IMR-90 (cell line): ENCODE measurements around the gene RORB. TPM values are rescaled to one million over a fixed set of nuclear protein-coding genes. Genes with fewer than 3 reads are reported as not detected.

ENCODE experiments used
- ATAC-seq: fragments of 200-7000 bp; cut with Tn5 transposase; 2 replicates; pipeline ENCODE4 v1.9.1; 2020; ENCODE audit warnings: low read depth, mild to moderate bottlenecking, moderate library complexity
- BruUV-seq: library from RNA; stranded (reverse); fragments of 400-500 nt; replicated peaks from 2 replicates; lab custom pipeline; 2021; lab: Mats Ljungman, UMichigan
- CTCF ChIA-PET: fragments of 300-600 bp; formaldehyde crosslinking; extraction: SDS; loops from one replicate; lab custom pipeline; 2021; ENCODE audit warnings: antibody characterized with exemption; lab: Yijun Ruan, JAX
- POLR2A ChIA-PET: fragments of 300-600 bp; sonication (Branson Sonifier 250); formaldehyde crosslinking; loops from one replicate; lab custom pipeline; 2022; ENCODE audit warnings: antibody characterized with exemption; ENCODE audit not compliant: unreplicated experiment; lab: Charles Lee
- DNase-seq: peaks from one replicate; pipeline ENCODE4 v3.0.0; 2013
- H2AFZ ChIP-seq: replicated peaks from 2 replicates; pipeline ENCODE3; 2013; ENCODE audit warnings: low read length, mild to moderate bottlenecking; ENCODE audit not compliant: poor library complexity
- H2AK5ac ChIP-seq: 2 replicates; pipeline ENCODE4 v1.6.1; 2013; ENCODE audit warnings: low read depth, low read length, inconsistent platforms
- H2AK9ac ChIP-seq: replicated peaks from 2 replicates; pipeline ENCODE3; 2013; ENCODE audit warnings: mild to moderate bottlenecking, low read depth, low read length, moderate library complexity; ENCODE audit not compliant: poor library complexity
- H2BK120ac ChIP-seq: 2 replicates; pipeline ENCODE4 v1.6.1; 2013; ENCODE audit warnings: low read depth, low read length, inconsistent platforms
- H2BK15ac ChIP-seq: 3 replicates; pipeline ENCODE4 v1.6.1; 2013; ENCODE audit warnings: low read depth, low read length, inconsistent platforms
- H2BK20ac ChIP-seq: 2 replicates; pipeline ENCODE4 v1.6.1; 2013; ENCODE audit warnings: low read depth, mild to moderate bottlenecking, inconsistent platforms, low read length, moderate library complexity
- H2BK5ac ChIP-seq: 2 replicates; pipeline ENCODE4 v1.6.1; 2013; ENCODE audit warnings: mild to moderate bottlenecking, low read depth, low read length, inconsistent platforms; ENCODE audit not compliant: poor library complexity, severe bottlenecking
- H3K14ac ChIP-seq: replicated peaks from 2 replicates; pipeline ENCODE4 v1.6.1; 2013; ENCODE audit warnings: low read depth, low read length, inconsistent platforms
- H3K18ac ChIP-seq: 2 replicates; pipeline ENCODE4 v1.6.1; 2013; ENCODE audit warnings: low read depth, low read length, control low read depth
- H3K23ac ChIP-seq: 2 replicates; pipeline ENCODE4 v1.6.1; 2013; ENCODE audit warnings: low read depth, low read length, inconsistent platforms
- H3K27ac ChIP-seq: 2 replicates; pipeline ENCODE4 v1.5.1; 2013; ENCODE audit warnings: mild to moderate bottlenecking, control low read depth, low read length; ENCODE audit not compliant: insufficient read depth
- H3K27me3 ChIP-seq: 2 replicates; pipeline ENCODE4 v1.6.1; 2013; ENCODE audit warnings: low read length; ENCODE audit not compliant: control insufficient read depth, insufficient read depth
- H3K36me3 ChIP-seq: 2 replicates; pipeline ENCODE4 v1.6.1; 2013; ENCODE audit warnings: low read length, mixed read lengths; ENCODE audit not compliant: control insufficient read depth, insufficient read depth
- H3K4ac ChIP-seq: 2 replicates; pipeline ENCODE4 v1.6.1; 2013; ENCODE audit warnings: low read depth, low read length, inconsistent platforms
- H3K4me1 ChIP-seq: 2 replicates; pipeline ENCODE4 v1.6.1; 2013; ENCODE audit warnings: low read length, mixed read lengths; ENCODE audit not compliant: control insufficient read depth, insufficient read depth
- H3K4me2 ChIP-seq: 2 replicates; pipeline ENCODE4 v1.6.1; 2013; ENCODE audit warnings: low read depth, mild to moderate bottlenecking, control low read depth, low read length, moderate library complexity
- H3K4me3 ChIP-seq: 2 replicates; pipeline ENCODE4 v1.5.1; 2013; ENCODE audit warnings: low read depth, mild to moderate bottlenecking, control low read depth, low read length, moderate library complexity; ENCODE audit not compliant: insufficient read depth
- H3K56ac ChIP-seq: 2 replicates; pipeline ENCODE4 v1.6.1; 2013; ENCODE audit warnings: low read length, inconsistent platforms; ENCODE audit not compliant: insufficient read depth; ENCODE audit errors: extremely low read depth
- H3K79me1 ChIP-seq, 2 experiments: 2 replicates each; pipeline ENCODE4 v1.6.1; 2013; ENCODE audit warnings: low read length in 2 of 2, inconsistent platforms in 1 of 2, low read depth in 1 of 2
- H3K9ac ChIP-seq: 2 replicates; pipeline ENCODE4 v1.6.1; 2013; ENCODE audit warnings: low read depth, low read length, control low read depth
- H3K9me1 ChIP-seq: 2 replicates; pipeline ENCODE4 v1.6.1; 2013; ENCODE audit warnings: low read length, inconsistent platforms; ENCODE audit not compliant: insufficient read depth
- H3K9me3 ChIP-seq: 2 replicates; pipeline ENCODE4 v1.6.1; 2013; ENCODE audit warnings: low read length; ENCODE audit not compliant: control insufficient read depth, insufficient read depth
- H4K20me1 ChIP-seq: 2 replicates; pipeline ENCODE4 v1.6.1; 2013; ENCODE audit warnings: low read length, inconsistent platforms; ENCODE audit not compliant: insufficient read depth
- H4K5ac ChIP-seq: 2 replicates; pipeline ENCODE4 v1.6.1; 2013; ENCODE audit warnings: mild to moderate bottlenecking, low read depth, low read length, control low read depth
- H4K8ac ChIP-seq, 2 experiments: 2 replicates each; pipeline ENCODE4 v1.6.1; 2013; ENCODE audit warnings: low read depth in 2 of 2, low read length in 2 of 2, control low read depth in 1 of 2, inconsistent platforms in 1 of 2
- H4K91ac ChIP-seq: 2 replicates; pipeline ENCODE4 v1.6.1; 2013; ENCODE audit warnings: low read depth, low read length, inconsistent platforms; ENCODE audit not compliant: insufficient read depth
- CHD1 ChIP-seq: IDR thresholded peaks from 2 replicates; pipeline ENCODE4 v1.6.1; 2012; ENCODE audit warnings: low read depth, low read length, improper control_type of control experiment
- ELK1 ChIP-seq: fragments of 150-350 bp; IDR thresholded peaks from 2 replicates; pipeline ENCODE4 v1.6.1; 2016; ENCODE audit warnings: low read depth, mild to moderate bottlenecking, low read length, moderate library complexity, borderline replicate concordance
- MAZ ChIP-seq: IDR thresholded peaks from 2 replicates; pipeline ENCODE4 v1.6.1; 2012; ENCODE audit warnings: low read depth, mild to moderate bottlenecking, low read length, improper control_type of control experiment, moderate library complexity, borderline replicate concordance
- MXI1 ChIP-seq: IDR thresholded peaks from 2 replicates; pipeline ENCODE4 v1.6.1; 2012; ENCODE audit warnings: low read depth, mild to moderate bottlenecking, low read length, moderate library complexity, borderline replicate concordance
- RAD21 ChIP-seq: IDR thresholded peaks from 2 replicates; pipeline ENCODE4 v1.6.1; 2012; ENCODE audit warnings: low read length, improper control_type of control experiment
- SMC3 ChIP-seq: fragments of 150-350 bp; IDR thresholded peaks from 2 replicates; pipeline ENCODE4 v1.6.1; 2016; ENCODE audit warnings: low read depth, mild to moderate bottlenecking, antibody characterized with exemption, low read length, moderate library complexity
- WGBS, 2 experiments: methylation state at CpG; one replicate each; pipeline versions ENCODE4 v1.1.5 to v1.1.7; 2013; ENCODE audit warnings: missing lambda C conversion rate in 2 of 2; ENCODE audit not compliant: insufficient read length in 1 of 2; ENCODE audit errors: extremely low coverage in 2 of 2; 5-methylcytosine and 5-hydroxymethylcytosine counted together
- dilution Hi-C: fragments of 300-500 bp; cut with HindIII; formaldehyde crosslinking; loops from one replicate; pipeline ENCODE4 v1.14.3; 2018; ENCODE audit warnings: low sequenced_read_pairs; ENCODE audit not compliant: unreplicated experiment
- in situ Hi-C: fragments of 300-500 bp; cut with MboI; formaldehyde crosslinking; loops from 3 replicates; pipeline ENCODE4 v1.14.3; 2019; ENCODE audit warnings: low sequenced_read_pairs, inconsistent platforms, mixed read lengths
- intact Hi-C: fragments of 100-400 bp; cut with micrococcal nuclease; formaldehyde crosslinking; loops from 2 replicates; pipeline ENCODE4 v1.10.0; 2022
- polyA plus RNA-seq, 3 experiments: library from polyadenylated mRNA; depleted of rRNA; stranded (reverse); fragments of >200 nt; gene quantifications; 2 replicates each; pipeline ENCODE4 v1.2.3, GENCODE V29; 2012; ENCODE audit warnings: low replicate concordance in 1 of 3
- total RNA-seq: library from RNA; depleted of rRNA; stranded (reverse); fragments of >200 nt; gene quantifications from 2 replicates; pipeline ENCODE4 v1.2.3, GENCODE V29; 2012

Gene RORB
- total and polyA plus RNA-seq, 2 of the 4 experiments (the other 2 are of a cell fraction) = not detected

- no peaks in the 10 kb centered on the region for H3K79me1 ChIP-seq
- H2AK9ac ChIP-seq = no peak overlapping the region
- intact Hi-C loops (loop anchor here (2.0 kb wide), 1 partner anchor 20 kb away; no protein-coding TSS in a partner anchor), in situ Hi-C loops (no loop called here), dilution Hi-C loops (no loop called here)
- no peak overlapping the region for H4K8ac ChIP-seq
- no peaks in the 10 kb centered on the region for H3K9me1 ChIP-seq
- H2AFZ ChIP-seq = no peak overlapping the region
- no peak overlapping the region for H3K14ac ChIP-seq
- H3K23ac ChIP-seq = no peak overlapping the region
- ChIA-PET CTCF (no interaction called here), POLR2A (interaction anchor here (0.5 kb wide), 1 partner anchor 13 kb away, joined by 3 read pairs; no protein-coding TSS in a partner anchor)
- BruUV-seq = no TSS peak
- H3K4me1 ChIP-seq = no peaks in the 10 kb centered on the region
- no peak overlapping the region for H3K9ac ChIP-seq
- no peak overlapping the region for H3K4me2 ChIP-seq
- no peak overlapping the region for H2BK20ac ChIP-seq
- no peak overlapping the region for H4K5ac ChIP-seq
- H4K91ac ChIP-seq = no peak overlapping the region
- no peak for DNase-seq
- no peak overlapping the region for H2BK120ac ChIP-seq
- no peak for ATAC-seq
- no peak overlapping the region for H3K27ac ChIP-seq
- no peak overlapping the region for H2BK15ac ChIP-seq
- no peak overlapping the region for H3K4ac ChIP-seq
- H3K18ac ChIP-seq = no peak overlapping the region
- no peaks in the 10 kb centered on the region for H3K9me3 ChIP-seq
- WGBS, 2 experiments = no CpG with 5 or more reads among the region's 2 CpGs
- no peaks in the 10 kb centered on the region for H4K20me1 ChIP-seq
- H3K56ac ChIP-seq = no peak overlapping the region
- no peak overlapping the region for H3K4me3 ChIP-seq
- no peaks in the 10 kb centered on the region for H3K27me3 ChIP-seq
- no peak overlapping the region for H2AK5ac ChIP-seq
- H2BK5ac ChIP-seq = no peak overlapping the region
- H3K36me3 ChIP-seq = no peaks in the 10 kb centered on the region
- TF ChIP-seq ELK1 (no peak), MAZ (no peak), MXI1 (no peak), SMC3 (no peak), RAD21 (no peak), CHD1 (no peak)
Observed at GRCh38 chr9:74610523-74611061, 113.5 kb downstream of the RORB start.
